ENCODE data around the gene RAP1A.

DNA sequence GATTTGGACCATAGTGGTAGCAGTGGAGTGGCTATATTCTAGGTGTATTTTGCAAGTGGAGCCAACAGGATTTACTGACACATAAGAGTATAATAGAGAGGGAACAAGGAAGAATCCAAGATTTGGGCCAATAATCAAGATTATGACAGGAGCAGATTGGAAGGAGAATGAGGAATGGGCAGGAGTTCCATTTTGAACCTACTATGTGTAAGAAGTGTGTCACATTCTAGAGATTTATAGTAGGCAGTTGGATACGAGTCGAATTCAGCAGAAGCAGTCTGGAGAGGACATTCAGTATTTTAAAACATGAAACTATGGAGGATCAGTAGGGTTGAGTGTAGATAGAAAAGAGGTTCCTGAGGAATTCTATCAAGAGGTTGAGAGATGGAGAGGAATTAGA lies 97.9 kb downstream of the RAP1A start:
- TF ChIP-seq, protein P1, sequence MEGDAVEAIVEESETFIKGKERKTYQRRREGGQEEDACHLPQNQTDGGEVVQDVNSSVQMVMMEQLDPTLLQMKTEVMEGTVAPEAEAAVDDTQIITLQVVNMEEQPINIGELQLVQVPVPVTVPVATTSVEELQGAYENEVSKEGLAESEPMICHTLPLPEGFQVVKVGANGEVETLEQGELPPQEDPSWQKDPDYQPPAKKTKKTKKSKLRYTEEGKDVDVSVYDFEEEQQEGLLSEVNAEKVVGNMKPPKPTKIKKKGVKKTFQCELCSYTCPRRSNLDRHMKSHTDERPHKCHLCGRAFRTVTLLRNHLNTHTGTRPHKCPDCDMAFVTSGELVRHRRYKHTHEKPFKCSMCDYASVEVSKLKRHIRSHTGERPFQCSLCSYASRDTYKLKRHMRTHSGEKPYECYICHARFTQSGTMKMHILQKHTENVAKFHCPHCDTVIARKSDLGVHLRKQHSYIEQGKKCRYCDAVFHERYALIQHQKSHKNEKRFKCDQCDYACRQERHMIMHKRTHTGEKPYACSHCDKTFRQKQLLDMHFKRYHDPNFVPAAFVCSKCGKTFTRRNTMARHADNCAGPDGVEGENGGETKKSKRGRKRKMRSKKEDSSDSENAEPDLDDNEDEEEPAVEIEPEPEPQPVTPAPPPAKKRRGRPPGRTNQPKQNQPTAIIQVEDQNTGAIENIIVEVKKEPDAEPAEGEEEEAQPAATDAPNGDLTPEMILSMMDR (IDR thresholded peaks at IDR 0.05; ENCODE audit: low read depth, low read length) = no peak
- no peak for TF ChIP-seq POLR2A (IDR thresholded peaks at IDR 0.05; ENCODE audit: extremely low read depth, insufficient read length)

Measured in NB4 (cell line).